Pancreas (tissue), 10 donors: Measurements from ENCODE around the gene MCAT. TPM values are rescaled to one million over a fixed set of nuclear protein-coding genes. Genes with fewer than 3 reads are reported as not detected.
A peak's percentile ranks its signal among the peaks of the same experiment; 100 is the strongest.

Source experiments
- ATAC-seq, 4 donors: fragments of 200-7000 bp; cut with Tn5 transposase; one replicate each; pipeline versions ENCODE4 v1.8.0 to v1.9.1; 2020; ENCODE audit warnings: mild to moderate bottlenecking in 4 of 4, moderate library complexity in 4 of 4
- DNase-seq, 6 donors: peaks; one replicate each; pipeline ENCODE4 v3.0.0-alpha.2; 2020
- FAIRE-seq: peaks from 2 replicates; lab custom pipeline; 2012; peaks lifted over from hg19 to GRCh38; lab: Jason Lieb, UNC
- H3K27ac ChIP-seq, 4 donors: fragments of 200-600 bp; sonication (generic); 1 replicate in 3 of 4; 2 replicates in 1 of 4; pipeline versions ENCODE4 v1.5.0 to v1.8.0; 2020
- H3K27me3 ChIP-seq, 4 donors: fragments of 200-600 bp; one replicate each; pipeline ENCODE4 v1.8.0; 2021
- H3K36me3 ChIP-seq, 3 donors: fragments of 200-600 bp; sonication (generic) in 1 of 3; one replicate each; pipeline versions ENCODE4 v1.5.0 to v1.8.0; 2020 to 2021
- H3K4me1 ChIP-seq, 3 donors: fragments of 200-600 bp; one replicate each; pipeline ENCODE4 v1.8.0; 2021
- H3K4me3 ChIP-seq, 4 donors: fragments of 200-600 bp; sonication (generic) in 2 of 4; one replicate each; pipeline versions ENCODE4 v1.5.0 to v1.8.0; 2020 to 2021
- H3K9me3 ChIP-seq, 4 donors: fragments of 200-600 bp; one replicate each; pipeline ENCODE4 v1.8.0; 2021
- WGBS, 2 donors: extraction: QIAGEN DNeasy Blood & Tissue Kit; methylation state at CpG; one replicate each; pipeline ENCODE4 v1.1.7; 2013; 5-methylcytosine and 5-hydroxymethylcytosine counted together
- intact Hi-C, 3 donors: fragments of 100-400 bp; cut with DNase I; formaldehyde crosslinking; loops; one replicate each; pipeline versions ENCODE4 v1.11.1 to v1.14.2; 2022
- polyA plus RNA-seq, 2 donors: library from polyadenylated mRNA; stranded (reverse); fragments of 200-250 nt; gene quantifications; one replicate each; pipeline ENCODE4 v1.2.3, GENCODE V29; 2013
- total RNA-seq, 6 donors: library from RNA; stranded (reverse); fragmentation: NEBNext Ultra II Directional in 4 of 6; extraction: Animal tissue kit (Norgen Biotek cat#: 25700) in 4 of 6; gene quantifications; one replicate each; pipeline versions ENCODE4 v1.2.1 to v1.2.4, GENCODE V29; 2021 to 2023
- TF ChIP-seq, protein P1 (sequence below), 4 donors: fragments of 200-600 bp; sonication (generic) in 3 of 4; IDR thresholded peaks; one replicate each; pipeline versions ENCODE4 v1.5.0 to v1.8.0; 2021; ENCODE audit warnings: antibody characterized with exemption in 4 of 4
- donor health status: healthy with polysubstance abuse.
- donor health status: DM: no; HTN: no; CAD: no; lungs with moderate emphysema.
- donor health status: DM: no; HTN: no; CAD: no.
- donor health status: control.
- donor health status: control.
- donor health status: Bipolar disorder and iron deficiency.
- donor health status: DM: yes; HTN: yes; CAD: no.
- donor health status: DM: no; HTN: no; CAD: no.
- donor health status: DM: no; HTN: no; CAD: no.
- donor health status: DM: yes; HTN: yes; CAD: no.

The MCAT gene
- total and polyA plus RNA-seq, 8 donors: 7.0 to 14.1 (median 10.7) TPM

DNA sequence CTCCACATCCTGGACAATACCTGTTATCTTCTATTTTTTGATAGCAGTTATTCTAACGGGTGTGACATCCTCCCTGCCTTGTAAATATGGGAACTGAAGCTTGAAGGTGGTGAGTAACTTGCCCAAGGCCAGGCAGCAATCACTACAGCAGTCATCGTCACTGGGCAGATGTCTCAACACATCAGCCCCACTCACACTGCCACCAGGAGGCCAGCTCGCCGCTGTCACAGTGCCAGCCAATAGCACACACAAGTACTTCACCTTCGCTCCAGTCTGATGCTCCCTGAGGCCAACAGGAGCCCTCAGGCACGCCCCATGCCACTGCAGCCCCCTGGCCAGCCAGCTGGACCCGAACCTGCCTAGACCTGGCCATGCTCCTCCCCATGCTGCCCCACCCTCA lies 49.1 kb downstream of the MCAT start:
- TF ChIP-seq, protein P1, sequence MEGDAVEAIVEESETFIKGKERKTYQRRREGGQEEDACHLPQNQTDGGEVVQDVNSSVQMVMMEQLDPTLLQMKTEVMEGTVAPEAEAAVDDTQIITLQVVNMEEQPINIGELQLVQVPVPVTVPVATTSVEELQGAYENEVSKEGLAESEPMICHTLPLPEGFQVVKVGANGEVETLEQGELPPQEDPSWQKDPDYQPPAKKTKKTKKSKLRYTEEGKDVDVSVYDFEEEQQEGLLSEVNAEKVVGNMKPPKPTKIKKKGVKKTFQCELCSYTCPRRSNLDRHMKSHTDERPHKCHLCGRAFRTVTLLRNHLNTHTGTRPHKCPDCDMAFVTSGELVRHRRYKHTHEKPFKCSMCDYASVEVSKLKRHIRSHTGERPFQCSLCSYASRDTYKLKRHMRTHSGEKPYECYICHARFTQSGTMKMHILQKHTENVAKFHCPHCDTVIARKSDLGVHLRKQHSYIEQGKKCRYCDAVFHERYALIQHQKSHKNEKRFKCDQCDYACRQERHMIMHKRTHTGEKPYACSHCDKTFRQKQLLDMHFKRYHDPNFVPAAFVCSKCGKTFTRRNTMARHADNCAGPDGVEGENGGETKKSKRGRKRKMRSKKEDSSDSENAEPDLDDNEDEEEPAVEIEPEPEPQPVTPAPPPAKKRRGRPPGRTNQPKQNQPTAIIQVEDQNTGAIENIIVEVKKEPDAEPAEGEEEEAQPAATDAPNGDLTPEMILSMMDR (IDR thresholded peaks at IDR 0.05): no peak
- no peak overlapping the region for H3K27ac ChIP-seq
- no peaks in the 10 kb centered on the region for H3K27me3 ChIP-seq
- H3K4me1 ChIP-seq: peaks cover 0 to 6% (median 0%) of the 10 kb centered on the region in 3 donors
- H3K4me3 ChIP-seq: no peak overlapping the region
- H3K36me3 ChIP-seq: no peaks in the 10 kb centered on the region
- DNase-seq (no peak), FAIRE-seq (no peak), ATAC-seq (no peak)
- WGBS, 2 donors: 43 to 52% methylated on average over 7 of the region's 7 CpGs
- H3K9me3 ChIP-seq: no peaks in the 10 kb centered on the region
- intact Hi-C loops: no loop called here

DNA sequence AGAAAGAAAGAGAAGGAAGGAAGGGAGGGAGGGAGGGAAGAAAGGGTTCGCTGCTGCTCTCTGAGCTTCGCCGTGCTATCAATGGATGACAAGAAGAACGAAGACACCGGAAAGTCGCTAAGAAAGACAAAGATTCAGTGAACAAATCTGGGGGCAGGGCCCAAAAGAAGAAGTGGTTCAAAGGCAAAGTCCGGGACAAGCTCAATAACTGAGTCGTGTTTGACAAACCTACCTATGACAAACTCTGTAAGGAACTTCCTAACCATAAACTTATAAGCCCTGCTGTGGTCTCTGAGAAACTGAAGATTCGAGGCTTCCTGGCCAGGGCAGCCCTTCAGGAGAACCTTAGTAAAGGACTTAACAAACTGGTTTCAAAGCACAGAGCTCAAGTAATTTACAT lies 51.1 kb downstream of the MCAT start:
- Histone ChIP-seq H3K36me3 (no peaks in the 10 kb centered on the region), H3K27me3 (no peaks in the 10 kb centered on the region), H3K27ac (no peak overlapping the region), H3K4me3 (no peak overlapping the region), H3K4me1 (peaks cover 0 to 6% (median 0%) of the 10 kb centered on the region in 3 donors), H3K9me3 (no peaks in the 10 kb centered on the region)
- intact Hi-C loops: no loop called here
- no peak for DNase-seq
- TF ChIP-seq, protein P1 (IDR thresholded peaks at IDR 0.05): no peak
- WGBS, 2 donors: 74 to 81% methylated on average over 9 of the region's 9 CpGs
- no peak for ATAC-seq
- FAIRE-seq: no peak

DNA sequence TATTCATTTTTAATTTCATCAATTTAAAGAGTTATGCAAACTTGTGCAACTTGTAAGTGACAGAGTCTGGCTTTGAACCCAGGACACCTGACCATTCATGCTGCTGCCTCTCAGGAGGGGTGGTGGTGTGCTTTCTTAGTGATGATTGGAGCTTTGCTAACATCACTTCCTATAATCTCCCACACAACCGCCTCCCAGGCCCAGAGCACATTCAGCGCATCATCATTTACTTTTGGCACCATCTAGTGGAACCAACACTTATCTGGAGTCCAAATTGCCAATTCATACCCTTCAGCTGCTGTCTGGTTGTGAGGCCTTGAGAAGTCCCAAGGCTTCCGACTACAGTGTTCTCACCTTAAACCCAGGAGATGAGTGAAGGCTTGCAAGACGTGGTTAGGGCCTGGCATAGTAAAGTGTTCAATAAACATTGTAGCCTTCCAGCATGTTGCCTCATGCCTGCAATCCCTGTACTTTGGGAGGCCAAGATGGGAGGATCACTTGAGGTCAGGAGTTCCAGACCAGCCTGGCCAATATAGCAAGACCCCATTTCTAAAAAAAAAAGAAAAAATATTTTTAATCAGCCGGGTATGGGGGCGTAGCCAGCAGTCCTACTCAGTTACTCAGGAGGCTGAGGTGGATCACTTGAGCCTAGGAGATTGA lies 52.9 kb downstream of the MCAT start:
- H3K4me1 ChIP-seq: peaks cover 0 to 6% (median 0%) of the 10 kb centered on the region in 3 donors
- no peaks in the 10 kb centered on the region for H3K36me3 ChIP-seq
- peak in 3 of 6 donors; percentile 45 to 55 (median 51) for DNase-seq
- no peak overlapping the region for H3K4me3 ChIP-seq
- TF ChIP-seq, protein P1 (IDR thresholded peaks at IDR 0.05): peak in 2 of 4 donors; percentile 8 to 9
- no peak overlapping the region for H3K27ac ChIP-seq
- FAIRE-seq: no peak
- intact Hi-C loops: no loop called here
- no peaks in the 10 kb centered on the region for H3K9me3 ChIP-seq
- 50 to 52% methylated on average over 6 of the region's 6 CpGs for WGBS, 2 donors
- ATAC-seq: peak; percentile 58 to 85 (median 72)
- no peaks in the 10 kb centered on the region for H3K27me3 ChIP-seq

DNA sequence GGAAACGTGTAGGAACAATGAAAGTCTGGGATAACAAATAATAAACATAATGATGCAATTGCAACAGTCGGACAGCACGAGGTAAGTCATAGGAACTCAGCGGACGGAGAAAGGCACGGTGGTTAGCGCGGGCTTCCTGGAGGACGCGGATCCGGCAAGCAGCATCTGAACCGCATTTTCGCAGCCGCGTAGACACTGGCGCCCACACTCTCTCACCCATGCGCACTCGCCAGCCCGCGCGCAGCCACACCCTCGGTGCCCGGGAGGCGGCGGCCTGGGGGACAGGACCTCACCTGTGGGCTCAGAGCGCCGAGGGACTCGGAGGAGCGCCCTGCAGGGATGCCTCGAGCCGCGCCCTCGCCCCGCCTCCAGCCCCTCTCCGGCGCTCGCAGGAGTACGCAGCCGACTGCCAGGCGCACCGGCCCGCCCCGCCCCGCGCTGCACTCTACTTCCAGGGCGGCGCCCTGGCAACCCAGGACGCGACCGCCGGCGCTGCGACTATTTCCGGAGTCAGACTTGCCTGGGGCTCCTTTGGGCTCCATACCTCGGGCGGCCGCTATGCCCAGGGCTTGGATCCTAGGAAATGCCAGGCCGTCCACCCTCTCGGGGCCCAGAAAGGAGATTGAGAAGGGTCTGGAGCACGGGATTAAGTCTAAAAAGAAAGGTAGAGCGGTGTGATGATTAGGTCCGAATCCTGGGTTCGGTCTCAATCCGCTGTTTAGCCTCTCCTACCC lies 54.0 kb downstream of the MCAT start, which contains the start of gene TTLL1:
Gene TTLL1, minus strand, starts transcription at position 408 of the 734 bp plus-strand sequence. CDS start 13,805 bp downstream, outside the sequence.
- intact Hi-C loops: no loop called here
- Histone ChIP-seq H3K27ac (no peak within 1 kb of the TSS), H3K4me3 (peak within 1 kb of the TSS; percentile 59 to 70 (median 70)), H3K4me1 (peaks cover 0 to 6% (median 0%) of the 10 kb centered on the region in 3 donors), H3K27me3 (no peaks in the 10 kb centered on the region), H3K36me3 (no peaks in the 10 kb centered on the region), H3K9me3 (no peaks in the 10 kb centered on the region)
- 3% methylated on average over 64 of the region's 64 CpGs for WGBS, 2 donors
- DNase-seq (peak; percentile 86 to 96 (median 88)), FAIRE-seq (no peak), ATAC-seq (peak; percentile 96 to 98 (median 98))
- TF ChIP-seq, protein P1 (IDR thresholded peaks at IDR 0.05): no peak
